Mammary epithelial cell (primary cell): Measurements from ENCODE around the gene MPZL1.

Source experiments
- EZH2 ChIP-seq: IDR thresholded peaks from 2 replicates; pipeline ENCODE4 v1.6.1; 2012; ENCODE audit warnings: low read length, inconsistent platforms, borderline replicate concordance
- TF ChIP-seq, protein P1 (sequence below), 2 donors: IDR thresholded peaks in 1 of 2; conservative IDR thresholded peaks in 1 of 2; 2 replicates each; pipeline ENCODE4 v1.5.1; 2011 to 2012; ENCODE audit warnings: inconsistent platforms in 2 of 2, low read length in 2 of 2, mild to moderate bottlenecking in 2 of 2, control low read depth in 1 of 2, low read depth in 1 of 2; ENCODE audit not compliant: insufficient read depth in 1 of 2; ENCODE audit errors: extremely low read depth in 1 of 2

DNA sequence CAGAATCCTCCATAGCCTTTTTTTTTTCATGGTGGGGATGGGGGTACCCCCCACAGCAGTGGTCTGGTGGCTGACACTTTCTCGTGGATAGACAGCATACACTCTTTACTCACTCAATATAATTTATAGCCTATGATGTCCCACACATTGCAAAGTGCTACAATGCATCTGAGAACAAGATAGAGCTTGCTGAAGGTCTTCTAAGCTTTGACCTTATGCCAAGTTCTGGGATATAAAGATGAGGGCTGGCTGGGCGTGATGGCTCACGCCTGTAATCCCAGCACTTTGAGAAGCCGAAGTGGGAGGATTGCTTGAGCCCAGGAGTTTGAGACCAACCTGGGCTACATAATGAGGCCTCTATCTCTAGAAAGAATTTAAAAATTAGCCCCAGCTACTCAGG is 78.0 kb downstream of the MPZL1 start:
- TF ChIP-seq, protein P1, sequence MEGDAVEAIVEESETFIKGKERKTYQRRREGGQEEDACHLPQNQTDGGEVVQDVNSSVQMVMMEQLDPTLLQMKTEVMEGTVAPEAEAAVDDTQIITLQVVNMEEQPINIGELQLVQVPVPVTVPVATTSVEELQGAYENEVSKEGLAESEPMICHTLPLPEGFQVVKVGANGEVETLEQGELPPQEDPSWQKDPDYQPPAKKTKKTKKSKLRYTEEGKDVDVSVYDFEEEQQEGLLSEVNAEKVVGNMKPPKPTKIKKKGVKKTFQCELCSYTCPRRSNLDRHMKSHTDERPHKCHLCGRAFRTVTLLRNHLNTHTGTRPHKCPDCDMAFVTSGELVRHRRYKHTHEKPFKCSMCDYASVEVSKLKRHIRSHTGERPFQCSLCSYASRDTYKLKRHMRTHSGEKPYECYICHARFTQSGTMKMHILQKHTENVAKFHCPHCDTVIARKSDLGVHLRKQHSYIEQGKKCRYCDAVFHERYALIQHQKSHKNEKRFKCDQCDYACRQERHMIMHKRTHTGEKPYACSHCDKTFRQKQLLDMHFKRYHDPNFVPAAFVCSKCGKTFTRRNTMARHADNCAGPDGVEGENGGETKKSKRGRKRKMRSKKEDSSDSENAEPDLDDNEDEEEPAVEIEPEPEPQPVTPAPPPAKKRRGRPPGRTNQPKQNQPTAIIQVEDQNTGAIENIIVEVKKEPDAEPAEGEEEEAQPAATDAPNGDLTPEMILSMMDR (conservative IDR thresholded peaks at IDR 0.05 in 1 of 2, IDR thresholded peaks at IDR 0.05 in 1 of 2; ENCODE audit: extremely low read depth in 1 of 2, insufficient read depth in 1 of 2, low read depth in 1 of 2, low read length in 2 of 2) = no peak
- TF ChIP-seq EZH2 = no peak
